OCI-LY3 (cell line): ENCODE data around the gene CLTCL1.

Experiments used
- H2AFZ ChIP-seq: fragments of 200-600, 300-600 bp; shearing (Covaris generic); 2 replicates; pipeline ENCODE4 v1.6.0; 2014; ENCODE audit warnings: antibody characterized with exemption, low read depth, low read length
- H3K27ac ChIP-seq: fragments of 200-600, 300-600 bp; sonication (generic); 2 replicates; pipeline ENCODE4 v1.5.1; 2014; ENCODE audit warnings: mild to moderate bottlenecking, low read length, moderate library complexity, mixed read lengths
- H3K27me3 ChIP-seq: fragments of 200-600, 300-600 bp; sonication (generic); 2 replicates; pipeline ENCODE4 v1.6.1; 2014; ENCODE audit warnings: low read depth, low read length, mixed read lengths
- H3K36me3 ChIP-seq: fragments of 200-600, 300-600 bp; sonication (generic); replicated peaks from 2 replicates; pipeline ENCODE3; 2014; ENCODE audit warnings: low read depth, low read length, mixed read lengths
- H3K4me1 ChIP-seq: fragments of 300-600, 200-600 bp; sonication (generic); 2 replicates; pipeline ENCODE4 v1.6.1; 2014; ENCODE audit warnings: low read length, mixed read lengths
- H3K4me2 ChIP-seq: fragments of 200-600, 300-600 bp; sonication (generic); 2 replicates; pipeline ENCODE4 v1.6.1; 2014; ENCODE audit warnings: low read length, mixed read lengths
- H3K4me3 ChIP-seq: fragments of 300-600, 200-600 bp; sonication (generic); 2 replicates; pipeline ENCODE4 v1.5.1; 2014; ENCODE audit warnings: antibody characterized with exemption, mild to moderate bottlenecking, low read length, moderate library complexity
- H3K79me2 ChIP-seq: fragments of 300-600, 200-600 bp; shearing (Covaris generic); 2 replicates; pipeline ENCODE4 v1.6.1; 2014; ENCODE audit warnings: mild to moderate bottlenecking, low read length, mixed read lengths
- H3K9ac ChIP-seq: fragments of 300-600, 200-600 bp; shearing (Covaris generic); 2 replicates; pipeline ENCODE4 v1.6.0; 2014; ENCODE audit warnings: mild to moderate bottlenecking, low read length, moderate library complexity
- H3K9me3 ChIP-seq: fragments of 200-600, 300-600 bp; shearing (Covaris generic); 2 replicates; pipeline ENCODE4 v1.6.1; 2014; ENCODE audit warnings: low read length, mixed read lengths; ENCODE audit not compliant: insufficient read depth
- H4K20me1 ChIP-seq: fragments of 200-600, 300-600 bp; sonication (generic); 2 replicates; pipeline ENCODE4 v1.6.1; 2016; ENCODE audit warnings: low read length, mixed read lengths; ENCODE audit not compliant: insufficient read depth
- EZH2phosphoT487 ChIP-seq: fragments of 200-600 bp; shearing (Covaris generic); IDR thresholded peaks from 2 replicates; pipeline ENCODE4 v1.6.1; 2018; ENCODE audit warnings: antibody characterized with exemption, mixed run types, low read depth
- TF ChIP-seq, protein P1 (sequence below): fragments of 200-600, 300-600 bp; sonication (generic); IDR thresholded peaks from 2 replicates; pipeline ENCODE4 v1.5.1; 2014; ENCODE audit warnings: antibody characterized with exemption, low read length, low read depth

Gene CLTCL1

GRCh38 chr22:19139974-19140373, 151.5 kb downstream of the CLTCL1 start:
- Histone ChIP-seq H3K27ac (no peak overlapping the region), H4K20me1 (no peaks in the 10 kb centered on the region), H2AFZ (no peak overlapping the region), H3K79me2 (peaks cover 18% of the 10 kb centered on the region), H3K9ac (no peak overlapping the region), H3K9me3 (no peaks in the 10 kb centered on the region), H3K4me1 (peaks cover 7% of the 10 kb centered on the region), H3K4me3 (no peak overlapping the region), H3K27me3 (no peaks in the 10 kb centered on the region), H3K4me2 (no peak overlapping the region), H3K36me3 (peaks cover 57% of the 10 kb centered on the region)
- TF ChIP-seq, protein P1, sequence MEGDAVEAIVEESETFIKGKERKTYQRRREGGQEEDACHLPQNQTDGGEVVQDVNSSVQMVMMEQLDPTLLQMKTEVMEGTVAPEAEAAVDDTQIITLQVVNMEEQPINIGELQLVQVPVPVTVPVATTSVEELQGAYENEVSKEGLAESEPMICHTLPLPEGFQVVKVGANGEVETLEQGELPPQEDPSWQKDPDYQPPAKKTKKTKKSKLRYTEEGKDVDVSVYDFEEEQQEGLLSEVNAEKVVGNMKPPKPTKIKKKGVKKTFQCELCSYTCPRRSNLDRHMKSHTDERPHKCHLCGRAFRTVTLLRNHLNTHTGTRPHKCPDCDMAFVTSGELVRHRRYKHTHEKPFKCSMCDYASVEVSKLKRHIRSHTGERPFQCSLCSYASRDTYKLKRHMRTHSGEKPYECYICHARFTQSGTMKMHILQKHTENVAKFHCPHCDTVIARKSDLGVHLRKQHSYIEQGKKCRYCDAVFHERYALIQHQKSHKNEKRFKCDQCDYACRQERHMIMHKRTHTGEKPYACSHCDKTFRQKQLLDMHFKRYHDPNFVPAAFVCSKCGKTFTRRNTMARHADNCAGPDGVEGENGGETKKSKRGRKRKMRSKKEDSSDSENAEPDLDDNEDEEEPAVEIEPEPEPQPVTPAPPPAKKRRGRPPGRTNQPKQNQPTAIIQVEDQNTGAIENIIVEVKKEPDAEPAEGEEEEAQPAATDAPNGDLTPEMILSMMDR, result no peak

DNA sequence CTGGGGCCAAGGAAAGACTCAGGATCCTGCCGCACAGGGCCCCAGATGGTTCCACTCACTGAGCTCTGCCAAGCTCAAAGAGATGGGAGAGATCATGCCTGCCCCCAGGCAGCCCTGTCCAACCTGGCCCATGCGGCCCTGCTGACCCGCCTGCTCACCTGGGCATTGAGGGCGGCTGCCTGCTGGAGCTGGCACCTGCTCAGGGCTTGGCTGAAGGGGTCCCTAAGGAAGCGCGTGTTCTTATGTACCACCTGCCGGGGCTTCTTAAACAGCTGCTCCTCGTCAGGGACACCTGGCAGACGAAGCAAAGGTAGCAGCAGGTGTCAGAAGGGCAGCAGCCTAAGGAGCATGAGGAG, 152.5 kb downstream of the CLTCL1 start:
- no peaks in the 10 kb centered on the region for H4K20me1 ChIP-seq
- no peaks in the 10 kb centered on the region for H3K27me3 ChIP-seq
- H3K4me3 ChIP-seq, result no peak overlapping the region
- H3K27ac ChIP-seq, result no peak overlapping the region
- H2AFZ ChIP-seq, result no peak overlapping the region
- H3K79me2 ChIP-seq, result peaks cover 13% of the 10 kb centered on the region
- peaks cover 7% of the 10 kb centered on the region for H3K4me1 ChIP-seq
- H3K9ac ChIP-seq, result no peak overlapping the region
- H3K9me3 ChIP-seq, result no peaks in the 10 kb centered on the region
- no peak overlapping the region for H3K4me2 ChIP-seq
- peaks cover 59% of the 10 kb centered on the region for H3K36me3 ChIP-seq
- TF ChIP-seq, protein P1, result no peak
- TF ChIP-seq EZH2phosphoT487, result no peak

GRCh38 chr22:19138217-19139000, 153.1 kb downstream of the CLTCL1 start:
- Histone ChIP-seq H4K20me1 (no peaks in the 10 kb centered on the region), H3K4me1 (peaks cover 3% of the 10 kb centered on the region; the same call in 1 of the 2 replicates), H2AFZ (no peak overlapping the region), H3K79me2 (peaks cover 7% of the 10 kb centered on the region), H3K4me2 (no peak overlapping the region), H3K9ac (no peak overlapping the region), H3K27me3 (no peaks in the 10 kb centered on the region), H3K9me3 (no peaks in the 10 kb centered on the region), H3K4me3 (no peak overlapping the region), H3K27ac (no peak overlapping the region), H3K36me3 (peaks cover 64% of the 10 kb centered on the region)
- TF ChIP-seq, protein P1, result no peak
- no peak for TF ChIP-seq EZH2phosphoT487

DNA sequence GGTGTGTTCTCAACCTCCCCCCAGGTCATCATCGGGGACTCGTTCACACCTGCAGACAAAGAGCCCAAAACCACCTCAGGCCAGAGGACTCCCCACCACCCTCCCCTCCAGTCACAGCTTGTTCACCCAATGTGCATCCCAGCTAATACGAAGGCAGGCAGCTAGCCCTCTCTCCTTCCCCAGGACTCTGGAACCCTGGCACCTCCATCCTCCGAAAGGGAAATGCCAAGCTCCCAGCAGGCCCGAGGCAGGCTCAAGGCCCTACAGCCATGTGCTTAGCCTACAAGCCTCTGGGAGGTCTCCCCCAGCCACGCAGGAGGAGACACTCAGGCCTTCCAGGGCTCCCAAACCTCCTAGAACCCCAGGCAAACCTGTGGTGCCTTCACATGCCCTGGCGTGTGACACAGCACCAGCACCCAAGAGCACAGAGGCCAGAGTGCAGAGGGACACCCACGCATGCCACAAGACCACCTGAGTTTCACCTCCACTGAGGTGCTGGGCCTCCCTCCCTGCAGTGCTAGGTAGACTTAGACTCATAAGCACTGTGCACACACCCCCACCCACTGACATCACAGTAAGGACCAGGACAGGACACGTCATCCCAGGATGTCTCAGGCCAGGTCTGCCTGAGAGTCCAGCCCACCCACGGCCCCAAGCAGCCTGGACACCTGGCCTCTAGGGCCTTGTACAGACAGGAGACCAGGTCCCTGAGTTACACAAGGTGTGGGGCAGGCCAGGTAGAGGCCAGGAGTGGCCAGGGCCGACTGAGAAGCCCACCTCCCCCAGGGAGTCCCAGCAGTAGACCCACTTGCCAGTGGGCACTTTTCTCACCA, 153.9 kb downstream of the CLTCL1 start:
- H2AFZ ChIP-seq, result no peak overlapping the region
- H3K79me2 ChIP-seq, result peaks cover 1% of the 10 kb centered on the region; the same call in 1 of the 2 replicates
- H3K4me2 ChIP-seq, result no peak overlapping the region
- H3K27me3 ChIP-seq, result no peaks in the 10 kb centered on the region
- TF ChIP-seq, protein P1, result no peak
- TF ChIP-seq EZH2phosphoT487, result no peak
- no peak overlapping the region for H3K27ac ChIP-seq
- no peak overlapping the region for H3K9ac ChIP-seq
- H3K36me3 ChIP-seq, result peaks cover 68% of the 10 kb centered on the region
- H4K20me1 ChIP-seq, result no peaks in the 10 kb centered on the region
- H3K4me3 ChIP-seq, result no peak overlapping the region
- no peaks in the 10 kb centered on the region for H3K9me3 ChIP-seq
- no peaks in the 10 kb centered on the region for H3K4me1 ChIP-seq
